GM15510 (cell line): ENCODE results near the gene STK32C.

Source experiments
- POLR2A ChIP-seq: IDR thresholded peaks from 3 replicates; pipeline ENCODE4 v1.6.1; 2011; ENCODE audit warnings: borderline replicate concordance; ENCODE audit not compliant: insufficient read length; ENCODE audit errors: extremely low read depth

The STK32C gene

GRCh38 chr10:132225849-132226205, 81.9 kb downstream of the STK32C start:
- TF ChIP-seq POLR2A = no peak

DNA sequence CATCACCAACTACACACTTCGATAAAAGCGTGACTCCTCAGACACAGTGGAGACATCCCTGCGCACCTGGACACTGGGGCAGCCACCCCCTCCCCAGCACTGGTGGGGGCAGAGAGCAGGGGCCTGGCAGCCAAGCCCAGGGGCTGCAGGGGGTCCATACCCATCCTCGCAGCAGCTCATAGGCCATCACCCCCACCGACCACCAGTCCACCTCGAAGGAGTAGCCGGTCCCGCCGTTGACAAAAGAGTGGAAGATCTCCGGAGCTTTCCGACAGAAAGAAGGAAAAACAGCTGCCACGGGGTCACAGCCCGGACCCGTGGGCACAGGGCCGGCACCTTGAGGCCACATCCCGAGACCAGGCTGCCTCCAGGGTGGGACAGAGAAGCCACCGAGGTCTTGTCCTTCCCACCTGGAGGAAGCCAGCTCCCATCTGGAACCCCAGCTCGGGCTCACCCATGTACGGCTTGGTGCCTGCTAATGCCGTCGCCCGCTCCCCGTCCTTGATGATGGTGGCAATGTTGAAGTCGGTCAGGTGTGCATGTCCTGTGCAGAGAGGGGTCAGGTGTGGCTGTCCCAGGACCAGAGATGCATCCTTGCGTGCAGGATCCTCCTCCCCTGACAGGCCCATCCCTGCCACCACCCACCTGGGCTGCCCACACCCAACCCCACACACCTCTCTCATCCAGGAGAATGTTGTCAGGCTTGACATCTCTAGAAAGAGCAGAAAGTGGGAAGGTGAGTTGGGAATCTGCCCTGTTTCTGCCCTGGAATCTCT, 82.5 kb downstream of the STK32C start:
- TF ChIP-seq POLR2A = no peak

DNA sequence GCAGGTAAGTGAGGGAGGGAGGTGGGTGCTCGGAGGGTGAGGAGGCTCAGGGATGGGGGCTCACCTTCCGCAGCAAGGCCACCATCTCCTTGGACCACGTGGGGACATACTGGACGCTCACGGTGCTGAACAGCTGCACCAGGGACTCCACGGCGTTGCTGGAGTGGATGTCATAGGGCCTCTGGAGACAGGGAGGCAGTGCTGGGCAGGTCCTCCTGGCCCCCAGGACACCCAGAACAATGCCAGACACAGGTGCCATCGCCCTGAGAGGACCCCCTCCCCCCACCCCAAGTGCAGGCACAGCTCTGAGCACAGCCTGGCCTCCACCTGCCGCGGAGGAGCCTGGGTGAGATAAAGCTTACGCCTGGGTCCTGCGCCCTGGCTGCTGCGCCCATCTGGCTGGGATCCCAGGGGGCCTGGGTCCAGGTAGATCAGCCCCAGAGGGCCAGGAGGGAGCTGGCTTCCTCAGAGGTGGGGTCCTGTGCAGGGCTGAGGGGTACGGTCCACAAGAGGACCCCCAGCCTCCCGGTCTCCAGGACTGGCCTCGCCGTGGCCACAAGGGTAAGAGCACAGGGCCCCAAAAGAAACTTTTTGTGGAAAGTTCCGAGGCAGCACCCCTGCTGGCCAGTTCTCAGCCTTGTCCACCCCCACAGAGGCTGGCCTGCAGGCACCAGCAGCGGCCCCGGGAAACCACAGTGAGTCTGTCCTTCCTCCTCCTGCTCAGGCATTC, 83.2 kb downstream of the STK32C start:
- no peak for TF ChIP-seq POLR2A

GRCh38 chr10:132223611-132224342, 84.0 kb downstream of the STK32C start:
- TF ChIP-seq POLR2A = no peak

GRCh38 chr10:132223156-132223590, 84.6 kb downstream of the STK32C start:
- TF ChIP-seq POLR2A = no peak

DNA sequence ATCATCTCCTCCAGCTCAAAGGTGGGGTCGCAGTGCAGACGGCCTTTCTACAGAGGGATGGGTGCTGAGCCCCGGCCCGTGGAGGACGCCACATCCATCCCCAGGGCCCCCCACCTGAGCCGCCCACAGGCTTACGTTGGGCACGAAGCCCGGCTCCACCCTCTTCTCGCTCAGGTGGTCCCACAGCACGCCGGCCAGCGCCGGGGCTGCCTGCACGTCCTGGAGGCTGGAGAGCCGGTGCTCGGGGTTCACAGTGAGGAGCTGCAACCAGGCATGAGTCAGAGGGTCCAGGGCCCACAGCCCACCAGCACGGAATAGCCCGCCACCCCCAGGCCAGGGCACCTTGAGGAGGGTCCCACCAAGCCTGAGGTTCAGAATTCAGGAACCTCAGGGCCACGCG, 85.0 kb downstream of the STK32C start:
- no peak for TF ChIP-seq POLR2A

GRCh38 chr10:132220061-132220460, 87.7 kb downstream of the STK32C start:
- no peak for TF ChIP-seq POLR2A

DNA sequence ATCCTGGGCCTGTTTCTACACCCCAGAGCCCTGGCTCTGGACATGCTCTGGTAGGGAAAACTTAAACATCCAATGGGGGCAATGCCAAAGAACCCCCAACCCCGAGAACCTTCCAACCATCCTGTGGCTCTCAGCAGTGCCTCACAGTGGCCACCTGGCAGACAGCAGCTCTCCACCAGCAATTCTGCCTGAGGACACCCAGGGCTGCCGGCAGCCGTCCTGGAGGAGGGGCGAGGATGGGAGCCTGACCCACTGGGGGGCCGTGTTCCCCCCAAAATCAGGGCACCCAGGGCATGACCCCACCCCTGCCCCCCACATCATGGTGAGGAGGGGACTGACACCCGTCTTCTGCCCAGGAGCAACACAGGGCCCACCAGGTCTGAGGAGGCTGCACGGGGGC, 88.3 kb downstream of the STK32C start:
- no peak for TF ChIP-seq POLR2A

DNA sequence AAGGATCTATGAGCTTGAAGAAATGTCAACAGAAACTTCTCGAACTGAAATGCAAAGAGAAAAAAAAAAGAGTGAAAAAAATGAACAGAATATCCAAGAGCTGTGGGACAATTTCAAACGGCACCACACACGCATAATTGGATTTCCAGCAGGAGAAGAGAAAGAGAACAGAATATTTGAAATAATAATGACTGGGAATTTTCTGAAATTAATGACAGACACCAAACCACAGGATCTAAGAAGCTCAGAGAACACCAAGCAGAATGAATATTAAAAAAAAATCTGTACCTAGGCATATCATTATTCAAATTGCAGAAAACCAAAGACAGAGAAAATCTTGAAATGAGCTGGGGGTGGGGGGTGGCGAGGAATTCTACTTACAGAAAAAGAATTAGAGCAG, 93.8 kb downstream of the STK32C start:
- no peak for TF ChIP-seq POLR2A

- no peak for TF ChIP-seq POLR2A
Observed at GRCh38 chr10:132212816-132213215, 94.9 kb downstream of the STK32C start.

DNA sequence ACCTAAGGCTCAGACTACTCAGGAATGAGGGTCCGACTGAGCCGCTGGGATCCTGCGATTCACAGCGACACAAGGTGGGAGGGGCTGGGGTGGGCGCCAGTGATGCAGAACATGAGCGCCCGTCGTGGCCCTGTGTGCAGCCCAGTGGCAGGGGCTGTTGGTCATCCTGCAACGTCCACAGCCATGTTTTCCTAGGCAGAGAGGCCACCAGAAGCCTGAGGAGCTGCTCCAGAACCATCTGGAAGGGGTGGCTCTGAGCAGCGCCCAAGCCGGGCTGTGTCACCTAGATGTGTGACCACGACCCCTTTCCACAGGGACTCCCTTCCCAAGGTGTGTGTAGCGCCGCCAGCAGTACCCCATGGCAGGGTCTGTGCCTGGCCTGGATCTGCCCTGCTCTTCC, 96.5 kb downstream of the STK32C start:
- no peak for TF ChIP-seq POLR2A

- no peak for TF ChIP-seq POLR2A
Observed at GRCh38 chr10:132210766-132211165, 97.0 kb downstream of the STK32C start.

- TF ChIP-seq POLR2A = no peak
Observed at GRCh38 chr10:132209978-132210530, 97.7 kb downstream of the STK32C start.

GRCh38 chr10:132209130-132209529, 98.6 kb downstream of the STK32C start:
- TF ChIP-seq POLR2A = no peak

GRCh38 chr10:132208462-132209050, 99.2 kb downstream of the STK32C start:
- TF ChIP-seq POLR2A = no peak
